KBM-7 (cell line): ENCODE data around the gene TSKS.

Experiments
- DNase-seq: peaks from one replicate; pipeline ENCODE4 v3.0.0-alpha.2; 2015
- in situ Hi-C: fragments of 300-500 bp; cut with MboI; formaldehyde crosslinking; loops from 2 replicates; pipeline ENCODE4 v1.14.3; 2020; ENCODE audit warnings: low sequenced_read_pairs, low pct_unique_long_range_greater_than_20kb, mixed read lengths

TSKS gene

GRCh38 chr19:49691243-49692146 is 71.6 kb downstream of the TSKS start:
- in situ Hi-C loops, result no loop called here
- DNase-seq, result no peak

- in situ Hi-C loops, result no loop called here
- no peak for DNase-seq
Measured at GRCh38 chr19:49690656-49691242, 72.4 kb downstream of the TSKS start, which contains the start of gene CPT1C. Gene CPT1C (plus strand): TSS chr19:49691116. CDS start chr19:49692253, 1,137 bp downstream.

- in situ Hi-C loops, result no loop called here
- no peak for DNase-seq
Measured at GRCh38 chr19:49690079-49690655, 72.9 kb downstream of the TSKS start.
